Fibroblast of pulmonary artery (primary cell): Measurements from ENCODE around the gene TRO.

Source experiments
- DNase-seq: peaks from one replicate; pipeline ENCODE4 v3.0.0-alpha.2; 2010; ENCODE audit warnings: low read depth
- H3K4me3 ChIP-seq: replicated peaks from 2 replicates; pipeline ENCODE4 v1.5.1; 2011; ENCODE audit warnings: low read depth, mild to moderate bottlenecking, control low read depth, low read length, moderate library complexity
- CTCF ChIP-seq: IDR thresholded peaks from 2 replicates; pipeline ENCODE4 v1.5.1; 2011; ENCODE audit warnings: mild to moderate bottlenecking, control low read depth, low read length, inconsistent platforms; ENCODE audit errors: missing control alignments

The TRO gene, protein sequence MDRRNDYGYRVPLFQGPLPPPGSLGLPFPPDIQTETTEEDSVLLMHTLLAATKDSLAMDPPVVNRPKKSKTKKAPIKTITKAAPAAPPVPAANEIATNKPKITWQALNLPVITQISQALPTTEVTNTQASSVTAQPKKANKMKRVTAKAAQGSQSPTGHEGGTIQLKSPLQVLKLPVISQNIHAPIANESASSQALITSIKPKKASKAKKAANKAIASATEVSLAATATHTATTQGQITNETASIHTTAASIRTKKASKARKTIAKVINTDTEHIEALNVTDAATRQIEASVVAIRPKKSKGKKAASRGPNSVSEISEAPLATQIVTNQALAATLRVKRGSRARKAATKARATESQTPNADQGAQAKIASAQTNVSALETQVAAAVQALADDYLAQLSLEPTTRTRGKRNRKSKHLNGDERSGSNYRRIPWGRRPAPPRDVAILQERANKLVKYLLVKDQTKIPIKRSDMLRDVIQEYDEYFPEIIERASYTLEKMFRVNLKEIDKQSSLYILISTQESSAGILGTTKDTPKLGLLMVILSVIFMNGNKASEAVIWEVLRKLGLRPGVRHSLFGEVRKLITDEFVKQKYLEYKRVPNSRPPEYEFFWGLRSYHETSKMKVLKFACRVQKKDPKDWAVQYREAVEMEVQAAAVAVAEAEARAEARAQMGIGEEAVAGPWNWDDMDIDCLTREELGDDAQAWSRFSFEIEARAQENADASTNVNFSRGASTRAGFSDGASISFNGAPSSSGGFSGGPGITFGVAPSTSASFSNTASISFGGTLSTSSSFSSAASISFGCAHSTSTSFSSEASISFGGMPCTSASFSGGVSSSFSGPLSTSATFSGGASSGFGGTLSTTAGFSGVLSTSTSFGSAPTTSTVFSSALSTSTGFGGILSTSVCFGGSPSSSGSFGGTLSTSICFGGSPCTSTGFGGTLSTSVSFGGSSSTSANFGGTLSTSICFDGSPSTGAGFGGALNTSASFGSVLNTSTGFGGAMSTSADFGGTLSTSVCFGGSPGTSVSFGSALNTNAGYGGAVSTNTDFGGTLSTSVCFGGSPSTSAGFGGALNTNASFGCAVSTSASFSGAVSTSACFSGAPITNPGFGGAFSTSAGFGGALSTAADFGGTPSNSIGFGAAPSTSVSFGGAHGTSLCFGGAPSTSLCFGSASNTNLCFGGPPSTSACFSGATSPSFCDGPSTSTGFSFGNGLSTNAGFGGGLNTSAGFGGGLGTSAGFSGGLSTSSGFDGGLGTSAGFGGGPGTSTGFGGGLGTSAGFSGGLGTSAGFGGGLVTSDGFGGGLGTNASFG (N-terminal part only)

DNA sequence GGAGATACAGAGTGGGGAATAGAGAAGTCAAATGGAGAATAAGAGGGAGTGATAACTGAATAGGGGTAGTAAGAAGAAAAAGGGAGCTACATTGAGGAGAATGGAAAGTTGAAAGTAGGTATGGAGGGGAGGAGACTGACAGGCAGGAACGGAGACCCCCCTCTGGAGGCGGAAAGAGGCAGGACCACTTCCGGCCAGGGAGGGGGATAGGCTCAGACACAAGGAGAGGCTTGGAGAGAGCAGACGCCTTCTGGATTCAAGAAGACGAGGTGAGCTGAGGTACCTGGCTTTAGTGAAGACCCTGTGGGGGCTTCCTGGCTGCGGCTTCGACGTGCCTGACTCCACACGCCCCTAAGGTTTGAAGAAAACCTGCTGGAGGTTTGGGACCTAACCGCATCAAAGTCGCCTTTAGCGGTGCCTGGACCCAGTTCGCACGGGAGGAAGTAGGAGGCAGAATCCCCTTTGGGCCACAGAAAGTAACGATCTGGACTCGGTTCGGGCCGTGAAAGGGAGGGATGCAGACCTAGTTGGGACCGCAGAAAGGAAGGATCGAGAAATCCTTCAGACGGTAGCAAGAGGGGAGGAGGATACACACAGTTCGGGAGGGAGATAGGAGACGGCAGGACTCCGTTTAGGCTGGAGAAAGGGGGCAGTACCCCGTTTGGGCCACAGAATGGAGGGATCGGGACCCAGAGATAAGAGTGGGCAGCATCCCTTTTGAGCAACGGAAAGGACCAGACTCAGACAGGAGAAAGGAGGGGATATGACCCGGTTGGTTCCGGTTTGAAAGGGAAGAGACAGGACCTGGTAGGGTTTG, at the start of gene TRO:
Gene TRO, plus strand, starts transcription at position 215 of the 817 bp plus-strand sequence. CDS start 1,423 bp downstream, outside the sequence.
- peak; percentile 7 for TF ChIP-seq CTCF
- peak within 1 kb of the TSS; percentile 71 for H3K4me3 ChIP-seq

GRCh38 chrX:54885740-54886139, 34.9 kb upstream of the TRO start:
- no peak overlapping the region for H3K4me3 ChIP-seq
- no peak for TF ChIP-seq CTCF
- no peak for DNase-seq

More for the DNA sequence above, at the start of gene TRO:
- no peak for DNase-seq

- DNase-seq, result peak; percentile 59
- peak; percentile 48 for TF ChIP-seq CTCF
- no peak overlapping the region for H3K4me3 ChIP-seq
These were observed 29.1 kb upstream of the TRO start for GRCh38 chrX:54891573-54891972.

DNA sequence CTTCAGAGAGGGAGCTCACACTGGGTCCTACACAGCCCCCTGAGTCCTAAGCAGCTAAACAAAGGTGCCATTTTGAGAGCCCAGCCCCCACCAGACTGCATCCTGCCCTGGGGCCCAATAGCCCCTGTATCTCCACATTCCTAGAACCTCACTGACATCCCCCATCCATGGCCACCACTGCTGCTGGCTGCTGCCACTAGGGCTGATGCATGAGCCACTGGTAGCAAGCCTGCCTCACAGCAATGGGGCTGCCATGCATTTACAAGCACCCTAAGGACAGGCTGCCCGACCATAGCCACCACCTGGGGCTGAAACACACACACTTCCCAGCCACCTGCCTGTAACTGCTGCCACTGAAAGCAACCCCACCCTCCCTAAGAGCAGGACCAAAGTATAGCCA, 26.5 kb upstream of the TRO start:
- H3K4me3 ChIP-seq, result no peak overlapping the region
- no peak for DNase-seq
- TF ChIP-seq CTCF, result no peak

- no peak for DNase-seq
- no peak for TF ChIP-seq CTCF
- no peak overlapping the region for H3K4me3 ChIP-seq
These were observed 10.7 kb upstream of the TRO start for GRCh38 chrX:54909941-54910340.
